Measurements from ENCODE around the gene PARM1.

GRCh38 chr4:74982546-74983252 is 49.8 kb downstream of the PARM1 start:
- TF ChIP-seq TAF1 (IDR thresholded peaks at IDR 0.05; ENCODE audit: low read depth) = no peak
- TF ChIP-seq USF1 (IDR thresholded peaks at IDR 0.05) = no peak
- TF ChIP-seq TCF12 (IDR thresholded peaks at IDR 0.05; ENCODE audit: low read depth) = no peak
- no peak for TF ChIP-seq EP300 (IDR thresholded peaks at IDR 0.05; ENCODE audit: borderline replicate concordance)
- TF ChIP-seq TEAD4 (IDR thresholded peaks at IDR 0.05) = no peak
- no peak for TF ChIP-seq CREB1 (IDR thresholded peaks at IDR 0.05; ENCODE audit: low read depth)
- TF ChIP-seq FOXM1 (IDR thresholded peaks at IDR 0.05; ENCODE audit: borderline replicate concordance, low read depth) = no peak
- TF ChIP-seq NFIC (IDR thresholded peaks at IDR 0.05) = no peak
- no peak for TF ChIP-seq RAD21 (IDR thresholded peaks at IDR 0.05; ENCODE audit: low read depth)
- no peak for TF ChIP-seq YY1 (IDR thresholded peaks at IDR 0.05; ENCODE audit: low read depth)
- TF ChIP-seq CEBPB (IDR thresholded peaks at IDR 0.05) = no peak
- TF ChIP-seq EGR1 (IDR thresholded peaks at IDR 0.05) = no peak
- TF ChIP-seq REST (IDR thresholded peaks at IDR 0.05; ENCODE audit: low read depth) = no peak
- TF ChIP-seq ZBTB7A (IDR thresholded peaks at IDR 0.05; ENCODE audit: low read depth) = no peak
